OCI-M1 (cell line): ENCODE data around the gene GRIK4.

ENCODE experiments used
- DNase-seq: peaks from one replicate; lab custom pipeline; 2025; lab: John Stamatoyannopoulos, UW

The GRIK4 gene

DNA sequence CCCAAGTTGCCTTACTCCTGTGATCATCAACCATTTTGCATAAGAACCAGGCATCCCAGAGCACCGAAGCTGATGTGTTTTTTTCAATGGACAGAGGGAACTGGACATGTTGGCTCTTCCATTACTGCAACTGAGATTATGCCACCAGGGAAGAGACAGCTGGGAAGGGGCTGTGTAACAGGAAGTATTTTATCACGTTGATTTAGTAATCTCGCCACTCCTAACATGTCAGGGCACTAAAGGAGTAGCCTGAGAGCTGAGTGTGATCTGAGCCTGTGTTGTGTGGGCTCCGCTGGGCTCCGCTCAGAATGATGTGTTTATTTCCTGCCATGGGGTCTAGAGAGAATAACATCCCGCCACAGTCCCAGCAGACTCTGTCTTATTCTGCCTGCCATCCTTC is 165.4 kb downstream of the GRIK4 start:
- DNase-seq, result no peak

- DNase-seq, result no peak
These were observed 168.8 kb downstream of the GRIK4 start for GRCh38 chr11:120680322-120680721.

GRCh38 chr11:120681434-120682331 is 170.1 kb downstream of the GRIK4 start:
- DNase-seq, result no peak

- DNase-seq, result no peak
These were observed 170.7 kb downstream of the GRIK4 start for GRCh38 chr11:120682332-120682649.

GRCh38 chr11:120682866-120683265 is 171.3 kb downstream of the GRIK4 start:
- DNase-seq, result no peak

DNA sequence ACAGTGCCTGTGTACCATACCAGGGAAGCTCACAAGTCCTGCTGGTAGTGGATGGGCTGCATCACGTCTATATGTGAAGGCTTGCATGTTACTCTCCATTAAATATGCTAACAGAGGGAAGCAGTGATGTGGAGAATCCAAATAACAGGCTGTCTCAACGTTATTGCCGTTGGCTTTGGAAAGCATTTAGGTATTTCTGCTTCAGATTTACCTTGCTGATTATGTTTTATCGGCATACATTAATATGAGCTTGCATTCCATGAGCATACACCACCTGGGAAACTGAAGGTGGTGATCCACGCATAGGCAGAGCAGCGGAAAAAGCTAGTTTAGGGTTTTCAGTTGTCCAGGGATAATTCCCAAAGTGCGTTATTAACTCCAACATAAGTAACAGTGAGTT is 175.0 kb downstream of the GRIK4 start:
- no peak for DNase-seq

- DNase-seq, result no peak
These were observed 176.6 kb downstream of the GRIK4 start for GRCh38 chr11:120688163-120688562.

GRCh38 chr11:120689596-120690275 is 178.2 kb downstream of the GRIK4 start:
- no peak for DNase-seq

DNA sequence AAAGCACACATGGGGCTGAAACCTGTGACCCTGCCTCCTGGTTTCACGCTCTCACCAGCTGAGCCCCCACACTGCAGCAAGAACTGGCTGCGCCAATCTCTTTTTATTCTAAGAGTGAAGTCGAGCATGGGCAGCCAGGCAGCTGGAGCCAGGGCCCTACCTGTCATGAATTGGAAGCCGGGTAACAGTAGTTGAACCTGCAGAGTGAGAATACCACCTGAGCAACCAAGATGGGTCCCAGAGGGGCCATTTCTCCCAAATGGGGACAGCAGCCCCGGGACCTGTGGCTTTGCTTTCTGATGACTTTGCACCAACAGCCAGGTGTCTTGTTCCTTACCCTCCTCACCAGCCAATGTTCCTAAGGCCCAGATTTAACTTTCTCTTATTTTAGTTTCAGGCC is 178.9 kb downstream of the GRIK4 start:
- DNase-seq, result no peak

DNA sequence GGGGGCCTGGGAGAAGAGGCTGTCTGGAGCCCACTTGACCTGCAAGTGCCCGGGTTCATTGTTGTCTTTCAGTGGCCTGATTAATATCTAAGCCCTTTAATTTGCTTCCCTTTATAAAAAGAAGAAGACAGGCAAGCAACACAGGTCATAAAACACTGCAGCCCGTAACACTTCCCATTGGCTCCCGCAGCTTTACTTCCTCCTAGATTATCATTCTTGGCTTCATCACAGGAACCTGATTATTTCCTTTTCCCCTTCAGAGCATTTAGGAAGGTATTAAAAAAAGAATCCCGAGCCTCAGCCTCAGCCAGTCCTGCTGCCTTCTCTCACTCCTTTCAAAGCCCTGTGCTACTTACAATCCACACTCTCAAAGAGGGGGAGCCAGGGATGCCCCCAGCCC is 183.2 kb downstream of the GRIK4 start:
- no peak for DNase-seq

- no peak for DNase-seq
These were observed 183.9 kb downstream of the GRIK4 start for GRCh38 chr11:120695426-120695825.

DNA sequence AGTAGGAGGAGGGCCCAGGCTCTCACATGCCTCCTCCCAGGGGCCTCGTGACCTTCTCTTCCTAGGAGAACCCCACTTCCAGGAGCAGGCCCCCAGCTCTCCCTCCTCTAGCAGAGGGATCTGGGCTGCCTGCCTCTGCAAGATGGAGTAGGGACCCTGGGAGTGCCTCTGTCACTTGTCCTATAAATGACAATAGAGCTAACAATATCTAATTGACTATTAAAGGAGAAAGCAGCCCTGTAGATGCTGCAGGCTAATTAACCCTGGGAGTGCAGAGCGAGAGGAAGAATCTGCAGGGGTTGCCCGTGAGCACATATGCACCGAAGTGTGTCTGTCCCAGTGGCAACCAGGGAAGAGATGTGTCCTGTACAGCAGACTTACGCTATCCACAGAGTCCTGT is 184.4 kb downstream of the GRIK4 start:
- DNase-seq, result no peak

DNA sequence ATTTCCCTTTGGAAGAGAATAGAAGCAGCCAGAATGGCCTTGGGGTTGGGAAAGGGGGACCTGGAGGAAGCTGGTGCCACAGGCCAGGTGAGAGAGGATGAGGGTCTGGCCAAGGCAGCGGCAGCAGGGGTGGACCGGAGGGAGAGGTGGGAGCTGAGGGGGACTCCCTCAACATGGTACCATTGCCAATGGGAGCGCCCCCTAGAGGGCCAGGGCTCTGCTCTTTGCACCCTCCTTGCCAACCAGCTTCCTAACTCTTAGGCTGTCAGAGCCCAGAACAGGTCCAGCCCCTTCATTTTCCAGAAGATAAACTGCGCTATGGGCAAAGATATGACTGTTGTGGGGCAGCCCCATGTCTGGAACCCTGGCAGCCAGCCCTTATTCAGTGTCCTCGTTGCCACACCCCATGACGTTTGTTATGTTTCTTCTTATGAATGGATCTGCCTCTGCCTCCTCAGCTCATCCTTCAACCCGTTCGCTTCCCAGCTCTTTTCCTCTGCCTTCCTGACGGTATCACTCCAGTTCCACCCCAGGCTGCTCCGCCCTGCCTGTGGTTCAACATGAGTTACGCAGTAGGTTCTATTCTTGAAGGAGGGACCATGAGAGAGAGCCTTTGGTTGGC is 185.2 kb downstream of the GRIK4 start:
- DNase-seq, result no peak

GRCh38 chr11:120698918-120699317 is 187.4 kb downstream of the GRIK4 start:
- DNase-seq, result no peak

- DNase-seq, result peak; percentile 33
These were observed 191.1 kb downstream of the GRIK4 start for GRCh38 chr11:120702656-120703055.

DNA sequence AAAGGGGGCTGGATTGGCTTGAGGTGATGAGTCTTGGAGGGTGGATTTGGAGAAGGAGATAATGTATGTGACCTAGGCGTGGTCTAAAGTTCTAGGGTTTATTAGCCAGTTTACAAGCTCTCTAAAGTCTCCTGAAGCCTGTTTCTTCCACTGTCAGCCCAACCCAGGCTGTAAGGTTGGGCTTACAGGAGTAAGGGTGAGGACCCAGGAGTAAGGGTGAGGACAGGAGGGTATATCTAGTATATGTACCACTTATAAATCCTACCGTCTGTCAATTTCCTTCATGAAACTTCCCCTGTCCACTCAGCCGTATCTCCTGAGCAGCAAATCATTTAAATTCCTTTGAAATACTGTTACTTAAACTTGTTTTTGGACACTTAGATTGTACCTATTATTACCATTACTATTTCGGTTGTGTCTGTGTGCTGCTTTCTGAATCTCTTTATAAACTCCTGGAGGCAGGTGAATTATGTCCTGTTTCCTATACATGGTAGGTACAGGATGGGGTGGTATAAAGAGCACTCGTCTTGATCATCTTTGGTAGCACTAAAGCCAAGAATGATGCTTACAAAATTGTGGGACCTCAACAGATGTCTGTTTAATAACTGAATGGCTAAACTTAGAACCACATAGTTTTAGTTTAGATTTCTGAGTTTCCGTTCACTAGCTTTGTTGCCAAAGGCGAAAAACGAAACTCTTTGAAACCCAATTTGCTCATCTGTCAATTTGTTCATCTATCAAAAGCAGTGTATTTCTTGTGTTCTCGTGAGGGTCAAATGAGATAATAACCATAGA is 192.0 kb downstream of the GRIK4 start:
- no peak for DNase-seq

DNA sequence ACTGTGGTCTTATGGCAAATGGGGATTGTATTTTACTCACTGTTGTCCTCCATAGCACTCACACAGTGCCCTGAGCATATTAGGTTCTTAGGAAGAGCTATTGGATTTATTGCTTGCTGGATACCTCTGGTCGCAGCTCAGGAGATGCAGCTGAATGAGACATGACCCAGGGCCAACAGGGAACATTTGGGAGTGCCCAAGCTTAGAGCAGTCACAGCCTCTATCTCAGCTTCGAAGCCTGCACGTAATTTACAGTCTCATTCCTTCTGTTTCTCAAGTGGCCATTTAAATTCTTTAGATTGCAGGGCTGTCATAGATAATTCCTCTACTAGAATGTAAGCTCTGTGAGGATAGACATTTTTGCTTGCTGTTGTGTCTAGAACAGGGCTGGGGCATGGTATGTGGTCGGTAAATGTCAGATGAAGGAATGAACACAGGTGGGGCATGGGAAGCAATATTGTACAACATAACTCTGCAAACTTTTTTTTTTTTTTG is 192.8 kb downstream of the GRIK4 start:
- no peak for DNase-seq

GRCh38 chr11:120706257-120706656 is 194.7 kb downstream of the GRIK4 start:
- no peak for DNase-seq

- DNase-seq, result no peak
These were observed 195.6 kb downstream of the GRIK4 start for GRCh38 chr11:120707098-120707497.

DNA sequence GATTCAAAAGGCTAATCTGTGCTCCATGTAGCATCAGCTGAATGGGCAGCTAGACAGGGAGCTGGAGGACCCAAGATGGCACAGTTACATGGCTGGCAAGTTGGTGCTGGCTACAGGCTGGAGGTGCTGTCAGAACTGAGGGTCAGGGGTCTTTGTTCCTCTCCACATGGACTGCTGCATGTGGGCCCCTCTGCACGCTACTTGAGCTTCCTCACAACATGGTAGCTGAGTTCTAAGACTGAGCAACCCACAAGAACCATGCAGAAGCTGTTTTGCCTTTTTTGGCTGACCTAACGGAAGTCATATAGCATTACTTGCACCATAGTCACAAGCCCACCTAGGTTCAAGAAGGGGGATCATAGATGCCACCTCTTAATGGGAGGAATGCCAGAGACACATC is 196.1 kb downstream of the GRIK4 start:
- DNase-seq, result no peak

DNA sequence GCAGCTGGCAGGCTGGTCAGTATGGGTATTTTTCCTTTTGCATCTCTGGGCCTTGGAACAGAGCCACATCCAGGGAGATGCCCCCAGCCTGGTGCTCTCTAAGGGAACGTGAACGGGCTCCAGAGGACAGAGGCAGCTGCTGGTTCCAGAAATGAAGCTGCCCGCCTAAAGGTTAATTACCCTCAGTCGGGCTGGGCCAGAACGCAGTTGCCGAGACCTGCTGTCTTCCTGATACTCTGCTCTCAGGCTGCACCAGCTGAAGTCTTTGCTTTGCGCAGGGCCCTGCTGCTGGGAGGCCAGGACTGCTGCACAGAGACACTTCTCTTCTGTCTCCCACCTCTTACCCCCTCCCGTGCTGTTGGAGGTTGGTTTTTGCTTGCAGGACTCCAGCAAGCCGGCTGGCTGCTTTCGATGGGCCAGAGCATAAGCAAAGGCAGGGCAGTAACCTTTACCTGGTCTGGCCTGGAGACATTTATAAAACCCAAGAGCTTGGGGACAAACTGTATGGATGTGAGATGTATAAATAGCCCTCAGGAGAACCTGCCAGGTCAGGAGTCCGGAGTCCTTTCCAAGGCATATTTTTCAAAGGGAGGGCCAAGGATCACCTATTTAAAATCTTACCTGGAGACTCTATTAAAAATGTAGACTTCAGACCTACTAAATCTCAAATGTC is 197.1 kb downstream of the GRIK4 start:
- no peak for DNase-seq

DNA sequence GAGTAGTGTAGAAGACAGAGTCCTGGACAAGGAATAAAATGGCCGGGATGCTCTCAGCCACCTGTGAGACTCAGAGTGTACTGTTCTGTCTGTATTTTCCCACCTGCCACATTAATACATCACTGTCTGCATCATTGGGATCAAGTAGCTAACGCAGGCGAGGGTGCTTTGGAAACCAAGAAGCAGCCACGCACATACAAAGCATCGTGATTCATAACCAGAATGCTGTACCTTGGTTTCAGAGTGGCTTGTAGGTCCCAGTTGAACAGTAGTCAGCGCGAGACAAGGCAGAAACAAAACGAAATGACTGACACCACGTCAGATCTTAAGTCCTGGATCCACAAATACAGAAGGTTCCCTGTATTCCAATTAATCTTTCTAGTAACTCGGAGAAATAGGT is 198.3 kb downstream of the GRIK4 start:
- no peak for DNase-seq
